Caki2 (cell line): ENCODE data around the gene CAT. TPM values are rescaled to one million over a fixed set of nuclear protein-coding genes. Genes with fewer than 3 reads are reported as not detected.

Experiments
- DNase-seq: peaks from one replicate; pipeline ENCODE4 v3.0.0-alpha.2; 2015; ENCODE audit warnings: low read depth
- in situ Hi-C: cut with HindIII; loops from 2 replicates; pipeline ENCODE4 v1.10.0; 2016; ENCODE audit warnings: low sequenced_read_pairs, low pct_unique_long_range_greater_than_20kb, mixed read lengths
- total RNA-seq: library from RNA; depleted of rRNA; stranded (reverse); fragments of >200 nt; shearing (Covaris generic); gene quantifications from 2 replicates; pipeline ENCODE4 v1.2.3, GENCODE V29; 2014; ENCODE audit warnings: low replicate concordance

Gene CAT
- total RNA-seq, 1 experiment from 2014 or later: 65.7 TPM

DNA sequence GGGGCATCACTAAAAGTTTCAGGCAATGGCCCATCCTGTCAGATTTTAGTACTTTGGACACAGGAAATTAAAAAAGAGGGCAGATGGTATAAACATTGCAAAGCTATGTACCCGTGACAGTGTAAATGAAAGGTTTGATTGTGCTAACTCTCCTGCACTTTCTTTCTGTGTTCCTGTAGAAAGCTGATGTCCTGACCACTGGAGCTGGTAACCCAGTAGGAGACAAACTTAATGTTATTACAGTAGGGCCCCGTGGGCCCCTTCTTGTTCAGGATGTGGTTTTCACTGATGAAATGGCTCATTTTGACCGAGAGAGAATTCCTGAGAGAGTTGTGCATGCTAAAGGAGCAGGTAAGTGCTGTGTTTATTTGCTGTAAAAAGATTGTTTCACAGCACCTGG lies 10.3 kb downstream of the CAT start:
- no peak for DNase-seq
- in situ Hi-C loops: no loop called here

DNA sequence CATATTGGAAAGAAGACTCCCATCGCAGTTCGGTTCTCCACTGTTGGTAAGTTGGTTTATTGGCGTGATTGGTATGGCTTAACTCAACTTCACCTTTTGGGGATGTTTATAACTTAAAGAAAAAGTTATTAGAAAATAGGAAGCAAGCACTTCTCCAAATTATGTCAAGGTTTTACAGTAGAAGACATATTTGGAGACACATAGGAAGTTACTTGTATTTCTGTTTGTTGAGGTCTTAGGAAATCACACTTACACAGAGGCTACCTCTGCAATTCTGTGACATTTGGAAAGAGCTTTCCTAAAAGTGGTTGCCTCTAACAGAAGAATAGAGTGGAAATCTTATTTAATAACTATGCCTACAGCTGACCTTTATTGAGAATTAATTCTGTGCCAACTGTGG lies 12.3 kb downstream of the CAT start:
- no peak for DNase-seq
- in situ Hi-C loops: no loop called here

DNA sequence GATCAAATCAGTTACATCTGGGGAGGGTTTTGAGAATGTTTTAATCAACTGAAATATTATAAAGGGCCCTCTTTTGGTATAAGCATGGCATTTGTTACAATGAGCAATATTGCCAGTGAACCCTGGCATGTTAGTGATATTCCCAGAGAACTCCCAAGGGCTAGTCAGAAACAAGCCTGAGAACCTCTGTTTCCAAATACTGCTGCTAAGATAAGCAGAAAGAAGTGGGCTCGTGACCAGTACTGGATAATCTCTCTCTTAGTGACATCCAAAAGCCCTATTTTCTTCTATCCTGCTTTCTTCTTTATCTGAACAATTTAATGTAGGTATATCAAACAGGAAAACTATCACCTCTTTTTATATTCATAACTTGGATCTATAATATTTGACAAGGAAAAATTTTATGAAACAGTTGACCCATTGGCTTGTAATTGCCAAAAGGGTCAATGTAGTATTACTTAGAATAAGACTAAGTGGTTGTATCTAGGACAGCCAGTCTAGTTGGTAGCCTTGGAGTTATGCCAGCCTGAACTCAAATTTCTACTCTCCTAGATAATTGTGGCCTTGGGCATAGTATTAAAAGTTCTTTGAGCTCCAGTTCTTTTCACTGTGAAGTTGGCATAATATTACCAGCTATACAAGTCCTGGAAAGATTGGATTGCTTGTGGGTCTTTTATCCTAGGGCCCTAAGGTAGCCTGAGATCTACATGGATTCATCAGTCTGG lies 15.7 kb downstream of the CAT start:
- DNase-seq: no peak
- in situ Hi-C loops: no loop called here

DNA sequence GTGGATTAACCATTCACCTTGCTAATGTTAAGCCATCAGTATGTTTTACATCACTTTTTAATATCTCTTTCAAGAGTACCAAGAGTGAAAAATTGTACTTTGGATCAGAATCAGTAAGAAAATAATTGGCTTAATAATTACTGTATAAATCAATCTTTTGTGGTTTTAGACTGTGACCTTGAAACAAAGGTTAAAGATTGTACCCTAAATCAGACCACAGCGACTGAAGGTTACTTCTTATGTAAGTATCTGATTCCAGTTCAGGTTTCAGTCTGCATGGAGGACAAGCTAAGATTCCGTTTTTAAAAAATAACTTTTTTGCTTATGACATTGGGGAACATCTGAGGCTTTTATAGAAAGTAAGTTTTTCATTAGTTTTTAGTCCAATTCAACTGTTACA lies 18.9 kb downstream of the CAT start:
- in situ Hi-C loops: no loop called here

DNA sequence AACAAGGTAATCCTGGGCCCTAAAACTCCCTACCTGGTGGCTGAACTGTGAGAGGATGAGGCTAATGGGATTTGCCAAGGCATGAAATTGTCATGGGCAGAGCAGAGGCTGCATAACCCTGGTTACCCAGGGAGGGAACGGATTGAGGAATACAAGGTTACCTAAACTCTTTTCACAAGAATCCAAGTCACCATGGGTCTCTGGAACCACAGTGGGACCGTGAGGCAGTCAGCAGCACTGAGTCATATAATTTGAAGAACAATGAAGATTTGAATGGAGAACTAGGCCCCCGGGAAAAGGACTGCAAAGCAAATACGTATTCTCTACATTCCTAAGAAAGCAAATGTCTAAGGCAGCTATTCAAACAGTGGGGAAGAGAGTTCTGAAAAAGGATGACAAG lies 19.8 kb downstream of the CAT start:
- DNase-seq: no peak
- in situ Hi-C loops: no loop called here

More for the DNA sequence above, 18.9 kb downstream of the CAT start:
- DNase-seq: no peak

DNA sequence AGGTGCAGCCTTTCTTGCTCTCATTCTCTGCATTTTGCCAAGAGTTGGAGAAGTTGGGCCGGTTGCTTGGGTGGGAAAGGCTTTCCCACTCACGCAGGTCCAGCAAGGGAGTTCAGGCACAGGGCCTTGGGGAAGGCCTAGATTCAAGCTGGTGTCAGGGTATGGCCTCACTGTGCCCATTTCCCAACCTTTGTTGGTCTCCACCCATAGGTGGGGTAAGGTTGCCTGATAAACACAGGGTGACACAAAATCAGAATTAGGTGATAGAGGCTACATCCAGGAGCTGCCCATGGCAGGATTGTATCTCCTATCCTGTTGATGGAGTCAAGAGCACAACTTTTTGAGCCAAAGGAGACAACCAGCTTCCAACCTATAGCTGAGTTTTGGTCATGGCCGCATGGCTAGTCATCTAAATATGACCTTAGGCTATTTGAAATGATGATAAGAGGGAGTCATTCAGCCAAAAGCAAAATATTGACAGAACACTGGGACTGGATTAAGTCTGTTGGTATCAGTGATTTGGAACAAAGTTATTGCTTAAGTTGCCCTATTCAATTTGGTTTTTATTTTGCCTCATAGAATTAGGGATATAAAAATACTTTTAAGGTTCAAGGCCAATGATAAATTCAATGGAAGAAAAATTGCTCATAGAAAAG lies 20.9 kb downstream of the CAT start:
- DNase-seq: no peak
- in situ Hi-C loops: no loop called here

DNA sequence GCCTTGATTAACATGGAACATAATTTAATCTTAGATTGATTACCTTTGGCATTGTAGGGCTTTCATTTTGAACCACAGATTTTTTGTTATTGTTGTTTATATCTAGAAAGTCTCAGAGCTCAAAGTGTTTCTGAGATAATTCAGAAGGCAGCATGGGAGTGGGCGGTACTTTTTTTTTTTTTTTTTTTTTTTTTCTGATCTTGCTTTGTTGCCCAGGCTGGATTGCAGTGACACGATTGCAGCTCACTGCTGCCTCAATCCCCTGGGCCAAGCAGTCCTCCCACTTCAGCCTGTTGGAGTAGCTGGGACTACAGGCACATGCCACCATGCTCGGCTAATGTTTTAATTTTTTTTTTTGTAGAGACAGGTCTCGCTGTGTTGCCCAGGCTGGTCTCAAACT lies 21.5 kb downstream of the CAT start:
- no peak for DNase-seq
- in situ Hi-C loops: no loop called here

DNA sequence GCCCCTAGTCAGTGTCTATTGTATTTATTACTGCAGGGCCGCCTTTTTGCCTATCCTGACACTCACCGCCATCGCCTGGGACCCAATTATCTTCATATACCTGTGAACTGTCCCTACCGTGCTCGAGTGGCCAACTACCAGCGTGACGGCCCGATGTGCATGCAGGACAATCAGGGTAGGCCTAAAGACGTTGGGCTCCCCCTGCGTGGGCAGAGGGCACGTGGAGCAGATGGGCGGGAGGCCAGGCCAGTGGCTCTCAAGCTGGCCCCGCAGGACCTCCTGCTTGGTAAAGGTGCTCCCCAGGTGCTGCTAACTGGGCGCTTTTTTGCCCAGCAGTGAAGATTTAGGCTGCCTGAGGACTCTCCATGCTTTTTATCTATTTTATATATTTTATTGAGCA lies 22.5 kb downstream of the CAT start:
- in situ Hi-C loops: no loop called here

DNA sequence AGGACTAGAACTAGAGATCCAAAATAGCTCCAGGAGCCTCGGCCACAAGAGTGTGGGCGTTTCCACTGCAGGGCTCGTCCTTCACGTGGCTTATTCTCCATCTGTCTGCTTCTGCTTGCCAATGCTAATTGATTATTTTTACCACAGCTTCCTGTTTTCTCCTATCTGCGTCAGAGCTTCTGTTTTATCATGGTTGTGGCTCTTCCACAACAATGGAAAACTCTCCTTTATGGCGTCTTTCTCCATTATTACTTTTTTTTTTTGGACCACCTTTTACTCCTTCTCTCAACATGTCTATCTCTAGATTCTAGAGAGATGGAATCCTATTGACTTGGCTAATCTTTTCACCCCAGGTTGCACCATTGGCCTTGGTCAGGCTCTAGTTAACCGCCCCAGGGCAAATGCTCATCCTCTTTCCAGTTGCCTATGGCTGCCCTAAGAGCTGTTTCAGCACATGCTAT lies 25.9 kb downstream of the CAT start:
- in situ Hi-C loops: no loop called here
- no peak for DNase-seq

More for the DNA sequence above, 22.5 kb downstream of the CAT start:
- no peak for DNase-seq

DNA sequence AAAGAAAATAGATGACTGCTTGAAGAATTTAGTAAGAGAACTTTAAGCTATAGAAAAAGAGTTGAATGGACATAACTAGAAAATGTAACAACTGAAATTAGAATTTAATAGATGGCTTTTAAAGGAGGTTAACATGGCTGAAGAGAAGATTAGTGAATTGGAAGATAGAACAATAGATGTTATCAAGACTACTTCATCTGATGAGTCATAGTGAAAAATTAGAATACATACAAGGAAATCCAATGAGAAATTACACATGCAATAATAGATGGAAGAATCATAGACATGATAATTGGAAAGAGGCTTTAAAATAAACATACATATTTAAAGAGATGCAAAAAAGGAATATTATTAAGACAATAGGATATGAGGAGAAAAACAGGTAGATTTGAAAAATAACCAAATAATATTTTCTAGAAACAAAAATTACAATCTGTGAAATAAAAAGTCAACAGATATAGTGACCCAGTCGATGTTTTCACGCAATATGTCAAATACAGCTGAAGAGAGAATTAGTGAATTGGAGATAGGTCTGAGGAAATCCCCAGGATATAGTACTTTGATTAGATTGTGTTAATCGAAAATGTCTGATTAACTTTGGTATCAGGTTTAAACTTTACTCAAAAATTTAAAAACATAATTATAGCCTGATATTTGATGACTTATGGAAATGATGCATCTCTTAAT lies 28.2 kb downstream of the CAT start:
- in situ Hi-C loops: no loop called here
- no peak for DNase-seq

DNA sequence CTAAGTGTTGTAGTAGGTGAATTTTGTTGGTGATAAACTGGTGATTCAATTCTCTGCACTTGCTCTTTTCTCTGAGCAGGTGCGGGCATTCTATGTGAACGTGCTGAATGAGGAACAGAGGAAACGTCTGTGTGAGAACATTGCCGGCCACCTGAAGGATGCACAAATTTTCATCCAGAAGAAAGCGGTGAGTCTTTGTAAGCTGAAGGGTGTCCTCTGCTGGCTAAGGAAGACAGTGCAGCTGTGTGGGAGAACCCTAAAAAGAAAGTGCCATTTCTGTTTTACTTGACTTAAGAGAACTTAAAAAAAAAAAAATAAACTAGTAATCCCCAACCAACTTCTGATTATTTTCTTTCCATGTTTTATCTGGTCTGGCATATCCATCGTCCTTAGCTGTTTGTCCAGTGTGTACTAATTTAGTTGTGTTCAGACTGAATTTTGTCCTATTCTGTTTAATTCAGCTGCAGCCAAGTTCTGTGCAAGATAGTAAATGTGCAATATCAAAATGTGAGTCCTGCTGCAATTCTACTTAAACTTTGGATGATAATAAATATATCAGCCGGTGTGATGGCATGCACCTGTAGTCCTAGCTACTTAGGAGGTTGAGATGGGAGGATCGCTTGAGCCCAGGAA lies 29.6 kb downstream of the CAT start:
- in situ Hi-C loops: no loop called here

DNA sequence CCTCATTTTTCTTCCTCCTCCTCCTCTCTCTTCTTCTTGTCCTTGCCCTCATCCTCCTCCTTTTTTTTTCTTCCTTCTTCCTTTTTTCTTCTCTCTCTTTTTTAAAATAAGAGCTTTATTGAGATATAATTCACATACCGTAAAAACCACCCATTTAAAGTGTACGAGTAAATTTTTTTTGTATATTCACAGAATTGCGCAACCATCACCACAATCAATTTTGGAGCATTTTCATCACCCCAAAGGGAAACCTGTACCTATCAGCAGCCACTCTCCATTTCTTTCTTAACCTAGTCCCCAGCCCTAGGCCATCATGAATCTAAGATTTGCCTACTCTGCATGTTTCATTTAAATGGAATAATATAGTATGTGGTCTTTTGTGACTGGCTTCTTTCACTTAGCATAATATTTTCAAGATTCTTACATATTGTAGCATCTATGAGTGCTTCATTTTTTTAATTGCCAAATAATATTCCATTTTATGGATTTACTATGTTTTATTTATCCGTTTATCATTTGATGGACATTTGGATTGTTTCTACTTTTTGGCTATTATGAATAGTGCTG lies 35.0 kb downstream of the CAT start:
- in situ Hi-C loops: no loop called here
- no peak for DNase-seq

More for the DNA sequence above, 29.6 kb downstream of the CAT start:
- DNase-seq: no peak

DNA sequence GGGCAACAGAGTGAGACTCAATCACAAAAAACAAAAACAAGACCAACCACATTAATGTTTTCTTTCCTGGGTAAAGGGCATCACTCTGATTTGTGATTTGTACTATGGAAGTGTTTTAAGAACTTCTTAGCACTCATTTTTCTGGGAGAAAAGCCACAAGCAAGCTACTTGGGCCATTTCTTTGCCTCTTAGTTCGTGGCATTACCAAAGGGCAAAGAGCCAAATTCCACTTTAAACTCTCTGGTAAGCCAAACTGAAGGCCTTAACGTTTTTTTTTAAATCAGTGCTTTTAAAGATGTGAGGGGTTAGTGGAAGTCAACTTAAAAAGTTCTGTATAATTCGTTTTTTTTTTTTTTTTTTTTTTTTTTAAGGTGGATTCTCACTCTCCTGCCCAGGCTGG lies 36.9 kb downstream of the CAT start:
- in situ Hi-C loops: no loop called here
- DNase-seq: no peak

DNA sequence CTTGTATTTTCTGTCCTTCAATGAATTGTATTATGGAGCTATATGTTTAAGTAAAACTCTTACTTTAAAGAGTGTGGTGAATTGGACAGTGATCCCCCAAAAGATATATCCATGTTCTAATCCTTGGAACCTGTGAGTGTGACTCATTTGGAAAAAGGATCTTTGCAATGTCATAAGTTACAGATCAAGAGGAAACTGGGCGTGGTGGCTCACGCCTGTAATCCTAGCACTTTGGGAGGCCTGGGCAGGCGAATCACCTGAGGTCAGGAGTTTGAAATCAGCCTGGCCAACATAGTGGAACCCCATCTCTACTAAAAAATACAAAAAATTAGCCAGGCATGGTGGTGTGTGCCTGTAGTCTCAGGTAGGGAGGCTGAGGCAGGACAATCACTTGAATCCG lies 38.1 kb downstream of the CAT start:
- in situ Hi-C loops: no loop called here
- DNase-seq: no peak

DNA sequence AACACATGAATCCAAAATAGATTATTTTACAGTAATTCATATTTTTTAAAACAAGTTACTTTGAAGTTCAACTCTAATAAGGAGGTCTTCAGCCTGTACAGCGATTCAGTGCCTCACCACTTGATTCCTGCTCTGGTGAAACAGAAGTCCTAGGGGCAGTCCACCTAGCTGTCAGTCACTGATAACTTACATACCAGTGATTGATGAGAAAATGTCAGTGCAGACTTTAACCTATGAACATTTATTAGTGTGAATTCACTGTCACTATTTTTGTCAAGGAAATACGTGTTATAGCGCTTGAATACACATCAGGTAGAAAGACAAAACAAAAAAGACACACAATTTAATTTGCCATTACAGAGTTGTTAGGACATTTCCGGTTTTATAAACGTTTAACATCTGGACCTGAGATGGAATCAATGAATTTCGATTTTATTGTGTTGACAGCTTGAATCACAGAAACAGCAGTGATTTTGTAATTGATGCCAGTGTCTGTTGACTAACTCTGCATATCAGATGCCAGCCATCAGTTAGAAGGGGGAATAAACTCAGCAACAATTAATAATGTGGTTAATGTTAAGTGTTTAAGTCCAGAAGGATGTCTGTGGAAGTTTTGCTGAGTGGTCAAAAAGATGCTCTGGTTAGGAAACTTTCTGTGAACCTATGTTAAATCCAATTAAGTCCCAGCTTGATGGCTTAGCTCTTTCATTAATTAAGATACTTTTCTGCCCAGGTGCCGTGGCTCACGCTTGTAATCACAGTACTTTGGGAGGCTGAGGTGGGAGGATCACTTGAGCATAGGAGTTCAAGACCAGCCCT lies 40.3 kb downstream of the CAT start:
- in situ Hi-C loops: no loop called here
- DNase-seq: no peak

DNA sequence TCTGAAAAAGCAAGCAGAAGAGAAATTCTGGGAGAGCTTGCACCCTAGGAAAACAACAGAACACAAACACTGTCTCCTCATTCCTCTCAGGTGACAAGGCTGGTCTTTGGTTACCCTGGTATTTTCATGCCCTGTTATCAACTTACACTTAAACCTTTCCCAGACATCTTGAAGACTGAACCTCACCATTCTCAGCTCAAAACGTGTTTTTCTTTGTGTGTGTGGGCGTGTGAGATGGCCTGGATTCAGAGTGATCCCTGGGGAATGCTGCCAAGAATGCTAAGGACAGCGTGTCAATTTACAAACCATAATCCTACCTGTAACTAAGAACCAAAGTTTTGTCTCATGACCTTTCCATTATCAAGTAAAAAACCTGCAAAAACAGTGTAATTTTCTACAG lies 41.6 kb downstream of the CAT start:
- DNase-seq: no peak
- in situ Hi-C loops: no loop called here

DNA sequence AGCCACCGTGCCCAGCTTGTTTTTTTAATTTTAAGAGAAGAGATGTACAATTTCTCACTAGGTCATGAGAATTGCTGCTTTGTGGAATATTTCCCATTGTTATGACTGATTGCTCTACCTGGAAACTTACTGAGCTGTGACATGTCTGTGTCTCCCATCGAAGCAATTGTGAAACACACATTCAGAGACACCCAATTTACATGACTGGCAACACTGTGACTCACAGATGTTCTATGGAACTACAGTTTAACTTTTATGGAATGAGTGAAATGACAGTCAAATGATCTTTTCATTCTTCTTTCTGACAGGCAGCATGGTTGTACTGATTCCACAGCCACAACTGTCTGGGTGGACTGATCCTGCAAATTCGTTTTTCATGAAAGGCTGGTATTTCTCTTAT lies 42.6 kb downstream of the CAT start:
- in situ Hi-C loops: no loop called here
- no peak for DNase-seq
